ENCODE measurements around the gene FRMD4B.

FRMD4B gene

DNA sequence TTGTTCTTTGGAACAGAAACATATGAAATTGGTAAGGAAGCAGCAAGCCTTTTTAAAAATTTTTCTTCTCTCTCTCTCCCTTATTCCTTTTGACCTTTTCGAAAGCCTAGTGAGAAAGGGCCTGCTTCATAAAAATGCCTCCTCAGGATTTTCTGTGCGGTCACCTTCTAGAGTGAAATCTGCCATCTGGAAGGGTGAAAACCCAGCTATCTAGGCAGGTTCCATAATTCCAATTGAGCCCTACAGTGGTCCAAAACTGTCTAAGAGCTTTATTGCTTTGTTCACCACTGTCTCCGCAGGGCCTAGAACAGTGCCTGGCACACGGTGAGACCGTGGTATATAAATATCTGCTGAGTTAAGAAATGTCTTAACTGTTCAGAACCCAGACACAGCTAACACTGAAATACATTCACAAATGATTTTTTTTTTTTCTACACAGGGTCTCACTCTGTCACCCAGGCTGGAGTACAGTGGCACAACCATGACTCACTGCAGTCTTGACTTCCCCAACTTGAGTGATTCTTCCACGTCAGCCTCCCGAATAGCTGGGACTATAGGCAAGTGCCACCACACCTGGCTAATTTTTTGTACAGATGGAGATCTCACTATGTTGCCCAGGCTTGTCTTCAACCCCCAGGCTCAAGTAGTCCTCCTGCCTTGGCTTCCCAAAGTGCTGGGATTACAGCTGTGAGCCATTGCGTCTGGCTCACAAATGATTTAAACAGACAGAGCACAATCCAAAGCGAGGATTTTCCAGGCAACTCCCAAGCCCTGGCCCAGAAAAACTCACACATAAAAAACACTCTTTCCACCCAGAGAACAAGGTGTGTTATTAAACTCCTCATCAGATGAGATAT, 64.4 kb downstream of the FRMD4B start:
- DNase-seq = no peak

DNA sequence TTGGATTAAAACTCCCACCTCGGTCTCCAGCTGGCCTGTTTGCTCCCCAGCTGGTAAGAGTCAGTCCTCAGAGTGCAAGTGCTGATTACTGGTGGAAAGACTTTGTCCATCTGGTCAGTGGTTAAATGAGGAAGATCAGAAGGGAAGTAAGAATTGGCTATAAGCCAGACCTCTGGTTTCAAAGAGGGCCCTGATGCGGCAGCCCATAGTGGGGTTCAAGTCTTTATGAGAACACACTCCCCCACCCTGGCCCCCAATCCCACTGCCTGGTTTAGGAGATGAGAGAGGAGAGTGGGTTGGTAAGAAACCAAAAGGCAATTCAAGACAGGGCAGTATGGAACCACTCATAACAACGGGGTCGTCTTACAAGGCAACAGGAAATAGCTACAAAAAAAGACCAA, 65.0 kb downstream of the FRMD4B start:
- DNase-seq = no peak

DNA sequence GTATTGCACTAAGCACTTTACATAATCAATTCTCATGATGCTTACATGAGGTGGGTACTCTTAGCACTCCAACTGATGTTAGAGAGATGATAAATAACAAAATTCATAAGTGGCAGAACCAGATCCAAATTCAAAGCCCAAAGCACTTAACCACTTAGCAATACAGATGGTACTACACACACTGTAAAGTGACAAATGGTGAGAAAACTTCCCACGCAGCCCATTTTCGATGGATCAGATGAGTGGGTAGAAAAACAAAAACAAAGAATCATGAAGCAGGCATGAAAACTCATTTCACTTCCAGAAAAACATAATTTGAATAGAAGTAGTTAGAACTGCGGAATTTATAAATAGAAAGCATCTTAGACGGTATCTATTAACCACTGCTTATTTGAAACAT, 66.2 kb downstream of the FRMD4B start:
- no peak for DNase-seq

- no peak for DNase-seq
Observed at GRCh38 chr3:69318410-69318809, 67.5 kb downstream of the FRMD4B start.

DNA sequence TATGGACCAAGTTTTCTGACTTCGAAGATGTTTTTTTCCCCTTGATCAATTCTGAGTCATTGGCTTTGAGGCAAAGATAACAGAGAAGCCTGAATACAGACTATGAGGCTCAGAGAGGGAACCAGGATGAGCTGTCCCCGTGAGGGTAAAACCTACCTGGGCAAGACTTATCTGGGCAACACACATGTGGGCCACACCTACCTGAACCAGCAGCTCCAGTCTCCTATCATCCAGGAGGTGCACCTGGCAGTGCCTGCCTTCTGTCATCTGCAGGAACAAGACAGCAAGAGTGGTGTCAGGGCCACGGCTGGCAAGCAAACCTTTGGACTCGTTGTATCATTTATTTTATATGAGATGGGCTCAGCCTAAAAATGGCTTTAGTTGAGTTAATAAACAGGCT, 72.6 kb downstream of the FRMD4B start:
- DNase-seq = no peak

DNA sequence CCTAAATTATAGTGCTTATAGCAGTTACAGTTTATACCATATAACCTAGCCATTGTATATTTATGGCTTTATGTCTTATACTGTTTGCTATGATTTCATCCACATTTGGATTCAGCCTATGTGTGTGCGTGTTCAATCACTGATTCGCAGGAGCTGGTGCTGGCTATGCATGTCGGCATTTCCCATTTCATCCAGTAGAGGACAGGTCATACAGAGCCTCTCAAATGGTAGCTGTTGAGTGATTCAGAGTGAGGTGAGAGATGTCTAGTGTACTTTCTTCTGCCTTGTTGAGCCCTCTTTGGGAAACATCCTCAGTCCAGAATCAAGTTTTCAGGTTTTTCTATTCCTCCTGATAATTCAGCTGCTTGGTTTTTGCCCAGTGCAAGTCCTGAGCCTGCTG, 76.1 kb downstream of the FRMD4B start:
- no peak for DNase-seq

DNA sequence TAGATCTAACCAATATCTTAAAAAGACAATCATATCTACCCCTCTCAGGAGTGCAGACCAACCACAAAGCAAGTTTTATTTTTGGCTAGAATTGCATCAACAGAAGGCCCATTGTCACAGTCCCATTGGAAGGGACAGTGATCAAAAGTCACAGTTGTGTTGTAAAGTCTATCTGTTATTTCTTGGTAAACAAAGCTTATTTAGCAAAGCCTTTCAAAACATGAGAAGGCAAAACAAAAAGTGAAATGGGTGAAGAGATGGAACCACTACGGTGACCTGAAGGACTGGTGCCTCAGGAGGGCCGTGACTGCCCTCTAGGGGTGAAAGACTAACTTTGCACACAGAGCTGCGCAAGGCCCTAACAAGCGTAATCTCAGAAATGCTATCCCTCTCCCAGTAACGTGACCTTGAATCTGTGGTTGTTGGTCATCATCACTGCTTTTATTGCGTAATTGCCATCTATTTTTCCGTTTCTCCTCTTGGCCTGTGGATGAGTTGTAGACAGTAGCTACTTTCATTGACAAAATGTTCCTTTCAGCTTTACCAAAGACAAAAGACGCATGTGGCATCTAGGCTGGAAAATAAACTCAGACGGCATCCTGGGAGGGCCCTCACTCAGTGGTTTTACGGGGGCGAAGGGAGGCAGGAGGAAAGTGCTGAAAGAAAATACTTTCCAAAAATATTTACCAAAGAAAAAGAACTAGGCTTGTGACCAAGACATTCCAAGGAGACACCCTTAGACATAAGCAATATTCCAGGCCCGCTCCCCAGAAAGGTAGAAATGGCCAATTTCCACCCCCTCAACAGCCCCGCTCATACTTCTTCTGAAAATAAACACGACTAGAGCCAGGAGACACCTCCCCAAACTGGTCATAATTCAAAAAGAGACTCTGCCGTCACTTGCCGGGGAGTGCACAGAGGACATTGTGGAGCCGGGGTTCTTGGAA, 79.4 kb downstream of the FRMD4B start:
- peak; percentile 51 to 65 for DNase-seq

GRCh38 chr3:69305011-69305410, 80.9 kb downstream of the FRMD4B start:
- DNase-seq = no peak

DNA sequence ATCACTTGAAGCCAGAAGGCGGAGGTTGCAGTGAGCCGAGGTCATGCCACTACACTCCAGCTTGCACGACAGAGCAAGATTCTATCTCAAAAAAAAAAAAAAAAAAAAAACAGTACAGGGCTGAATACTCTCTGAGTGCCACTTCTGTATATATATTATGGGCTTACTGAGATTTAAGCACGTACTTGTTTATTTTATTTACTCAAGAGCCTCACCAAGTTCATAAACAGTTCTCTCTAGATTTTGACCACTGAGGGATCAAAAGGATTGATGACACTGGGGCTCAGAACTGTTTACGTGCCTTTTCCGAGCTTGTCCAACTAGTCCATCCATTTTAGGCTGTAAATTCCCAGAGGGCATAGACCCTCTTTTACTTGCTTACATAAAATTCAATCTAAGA, 81.5 kb downstream of the FRMD4B start:
- no peak for DNase-seq

GRCh38 chr3:69300296-69300695, 85.6 kb downstream of the FRMD4B start:
- no peak for DNase-seq

DNA sequence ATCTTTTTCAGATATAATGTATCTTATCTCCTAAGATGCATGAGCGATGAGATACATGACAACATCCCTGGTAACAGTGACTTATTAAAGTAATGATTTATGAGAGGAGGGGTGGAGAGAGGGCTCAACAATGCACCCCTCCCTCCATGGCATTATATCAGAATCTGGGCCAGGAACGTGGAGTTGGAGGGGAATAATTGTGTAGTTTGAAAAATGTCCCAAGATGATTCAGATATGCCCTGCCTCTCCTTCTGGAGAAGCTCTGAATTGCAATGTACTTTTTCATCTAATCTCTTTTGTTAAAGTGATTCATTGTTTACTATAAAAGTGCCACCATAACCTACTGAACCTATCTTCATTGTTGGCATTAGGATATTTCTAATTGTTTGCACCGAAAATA, 86.5 kb downstream of the FRMD4B start:
- no peak for DNase-seq

- no peak for DNase-seq
Observed at GRCh38 chr3:69297501-69297900, 88.4 kb downstream of the FRMD4B start.

DNA sequence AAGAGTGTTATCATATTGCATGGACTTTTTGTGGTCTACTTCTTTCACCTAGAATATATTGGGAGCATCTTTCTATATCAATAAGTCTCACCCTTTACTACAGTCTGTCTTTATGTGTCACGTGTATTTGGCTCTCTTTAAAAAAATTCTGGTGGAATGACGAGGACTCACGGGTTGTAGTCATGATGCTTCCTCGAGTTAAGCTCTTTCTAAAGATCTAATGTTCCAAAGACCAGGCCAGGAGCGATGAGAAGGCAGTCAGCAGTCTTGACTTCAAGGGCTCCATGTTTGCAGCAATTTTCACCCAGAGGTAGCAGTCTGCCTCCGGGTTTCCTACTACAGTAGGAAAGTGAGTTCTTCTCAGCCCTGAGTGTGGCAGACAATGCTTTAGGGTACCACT, 88.9 kb downstream of the FRMD4B start:
- DNase-seq = no peak

DNA sequence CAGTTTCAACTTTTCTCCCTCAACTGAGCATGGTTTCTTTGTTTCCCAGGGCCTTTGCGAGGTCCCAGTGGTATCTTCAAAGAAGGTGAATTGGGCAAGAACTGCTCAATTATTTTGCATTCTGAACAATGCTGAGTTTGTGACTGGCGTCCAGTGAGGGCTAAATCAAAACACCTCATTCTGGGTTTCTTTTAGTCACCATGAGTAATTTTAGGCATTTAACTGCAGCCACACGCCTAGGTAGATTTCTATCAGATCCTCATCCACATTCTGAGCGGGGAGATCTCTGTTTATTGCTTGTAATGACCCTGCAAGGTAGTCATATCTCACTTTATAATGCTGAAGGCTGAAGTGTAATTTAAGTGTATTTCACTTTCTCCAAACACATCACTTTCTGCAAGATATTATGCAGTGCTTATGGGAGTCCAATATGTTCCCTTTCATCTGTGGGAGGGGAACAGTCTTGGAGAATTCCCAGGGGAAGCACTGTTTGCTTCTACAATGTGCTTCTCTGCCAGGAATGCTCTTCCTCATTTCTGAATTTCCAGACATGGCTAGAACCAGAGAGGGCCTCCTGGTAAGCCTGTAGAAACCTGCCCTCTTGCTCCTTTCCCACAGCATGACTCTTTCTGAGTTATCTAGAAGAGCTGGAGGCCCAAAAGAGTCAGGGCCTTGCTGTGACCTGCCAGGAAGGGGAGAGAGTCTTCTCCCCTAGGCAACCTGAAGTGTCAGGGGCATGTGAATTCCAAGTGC, 91.7 kb downstream of the FRMD4B start:
- no peak for DNase-seq

DNA sequence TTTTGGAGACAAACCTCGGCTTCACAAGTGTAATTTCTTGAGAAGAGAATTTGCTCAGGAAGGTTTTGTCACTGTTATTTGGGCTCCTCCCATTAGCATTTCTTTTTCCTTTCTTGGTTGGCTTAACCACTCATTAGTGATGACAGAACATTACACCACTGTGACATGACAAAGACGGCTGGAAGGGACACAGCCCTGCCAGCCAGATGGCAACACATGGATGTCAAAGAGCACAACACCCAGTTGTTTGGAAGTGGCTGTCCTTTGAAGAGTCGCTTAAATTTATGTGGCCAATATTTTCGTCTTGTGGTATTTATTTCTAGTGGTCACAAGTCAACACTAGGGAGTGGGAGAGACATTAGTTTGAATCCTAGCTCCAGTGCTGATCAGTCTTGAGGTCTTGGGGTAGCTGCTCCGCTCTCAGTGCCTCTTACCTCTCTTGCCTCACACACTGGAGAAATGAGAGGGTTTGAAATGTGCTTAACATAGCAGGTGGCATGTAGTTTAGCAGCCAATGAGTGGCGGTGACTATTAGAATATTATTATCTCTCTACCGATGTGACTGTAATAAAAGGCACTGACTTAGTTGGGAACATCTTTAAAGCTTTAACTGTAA, 92.8 kb downstream of the FRMD4B start:
- no peak for DNase-seq

DNA sequence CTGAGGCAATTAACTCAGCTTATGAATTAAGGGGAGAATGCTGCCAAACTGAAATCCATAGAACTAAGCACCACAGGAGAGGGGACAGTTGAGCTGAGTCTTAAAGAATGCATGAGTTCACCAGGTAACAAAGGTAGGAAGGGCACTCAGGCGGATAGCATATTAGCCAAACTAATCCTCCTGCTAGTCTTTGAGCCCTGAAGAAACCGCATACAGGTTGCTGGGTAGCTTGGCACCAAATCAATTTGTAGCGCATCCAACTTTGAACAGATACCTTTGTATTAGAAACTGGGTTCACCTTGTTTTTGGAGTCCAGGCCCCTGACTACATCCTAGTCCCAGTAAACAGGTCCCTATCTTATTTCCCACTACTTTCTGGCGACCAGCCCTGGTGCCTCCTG, 93.7 kb downstream of the FRMD4B start:
- no peak for DNase-seq

DNA sequence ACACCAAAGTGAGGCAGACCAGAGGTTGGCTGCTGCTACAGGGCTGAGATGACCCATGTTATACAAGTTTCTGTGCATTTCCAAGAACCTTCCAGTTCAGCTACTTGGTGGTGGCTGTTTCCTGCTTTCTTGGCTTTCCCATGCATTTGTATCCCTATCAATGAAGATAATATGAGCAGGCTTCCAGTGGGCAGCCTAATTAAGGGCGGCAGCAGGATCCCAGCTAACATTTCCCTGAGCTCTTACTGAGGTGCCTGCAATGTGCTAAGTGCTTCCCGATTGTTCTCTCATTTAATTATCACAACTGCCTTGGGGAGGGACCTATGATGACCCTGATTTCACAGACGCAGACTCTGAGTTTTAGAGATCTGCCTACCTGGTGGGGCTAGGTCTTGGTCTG, 95.5 kb downstream of the FRMD4B start:
- DNase-seq = no peak

GRCh38 chr3:69290006-69290405, 95.9 kb downstream of the FRMD4B start:
- DNase-seq = no peak

GRCh38 chr3:69288161-69288895, 97.6 kb downstream of the FRMD4B start:
- peak in 1 of 2 experiments; percentile 30 for DNase-seq

DNA sequence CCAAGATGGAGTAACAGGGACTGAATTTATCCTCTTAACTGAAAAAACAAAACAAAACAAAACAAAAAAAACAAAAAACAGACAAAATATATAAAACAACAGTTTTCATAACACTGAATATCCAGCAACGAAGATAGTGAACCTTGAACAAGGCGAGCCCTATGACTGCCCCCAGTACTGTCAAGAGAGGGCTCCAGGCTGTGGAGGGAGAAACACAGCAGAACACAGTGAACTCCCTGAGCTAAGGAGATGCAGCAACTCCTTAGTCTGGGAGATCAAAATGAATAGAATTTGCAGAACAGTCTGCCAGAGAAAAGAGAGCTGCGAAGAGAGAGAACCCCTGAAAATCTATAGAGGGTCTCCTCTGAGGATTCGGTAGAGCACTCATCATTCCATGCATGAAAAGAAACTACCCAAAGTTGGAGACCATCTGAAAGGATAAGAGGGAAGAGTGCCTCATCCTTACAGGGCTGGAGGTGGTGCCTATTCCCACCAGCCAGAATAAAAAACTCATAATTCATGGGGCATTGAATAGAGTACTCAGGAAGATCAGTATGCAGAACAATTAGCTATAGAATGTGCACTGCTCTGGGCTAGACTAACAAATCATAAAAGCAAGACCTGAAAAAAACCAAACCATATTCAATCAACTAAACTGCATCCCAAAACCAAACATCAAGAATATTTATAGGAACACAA, 101.8 kb downstream of the FRMD4B start:
- no peak for DNase-seq

DNA sequence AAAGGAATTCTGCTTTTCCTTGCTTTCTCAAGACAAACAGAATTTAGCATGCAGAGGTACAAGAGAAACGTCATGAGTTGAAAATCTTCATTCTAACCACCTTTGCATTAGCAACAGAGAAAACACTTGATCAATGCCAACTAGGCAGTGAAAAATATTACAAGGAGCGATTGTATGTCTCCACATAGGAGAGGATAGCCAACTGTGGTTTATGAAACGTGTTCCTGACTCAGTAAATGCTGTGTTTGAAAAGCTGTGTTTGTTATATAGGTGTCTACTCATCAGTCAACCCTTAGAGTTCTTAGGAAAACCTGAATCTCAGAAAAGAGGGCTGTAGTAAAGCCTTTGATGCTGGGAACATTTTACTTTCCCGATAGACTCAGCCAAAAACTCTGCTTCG, 102.4 kb downstream of the FRMD4B start:
- DNase-seq = no peak

Data from stimulated activated CD4-positive, alpha-beta T cell treated with anti-CD3 and anti-CD28 coated beads, Interleukin-4, amount 100 ng/mL, for 4 hours (primary cell).